HEK293 (cell line): Measurements from ENCODE around the gene PARD3B.

Experiments used
- CTCF ChIA-PET: fragments of 350-600 bp; formaldehyde crosslinking; extraction: SDS; loops from one replicate; lab custom pipeline; 2021; ENCODE audit warnings: antibody characterized with exemption; lab: Yijun Ruan, JAX
- POLR2A ChIA-PET: fragments of 300-600 bp; formaldehyde crosslinking; extraction: SDS; loops from one replicate; lab custom pipeline; 2020; ENCODE audit warnings: antibody characterized with exemption, inconsistent platforms; lab: Yijun Ruan, JAX
- H3K27ac ChIP-seq: fragments of 200-500 bp; sonication (Bioruptor generic); 2 replicates; pipeline ENCODE4 v1.5.1; 2014; ENCODE audit warnings: low read depth, low read length, control low read depth, inconsistent platforms; ENCODE audit errors: extremely low read depth
- H3K36me3 ChIP-seq, 2 experiments: fragments of 200-500 bp in 1 of 2; sonication (Bioruptor generic) in 1 of 2; 1 replicate in 1 of 2; 2 replicates in 1 of 2; pipeline ENCODE4 v1.5.1; 2014 to 2017; ENCODE audit warnings: inconsistent platforms in 2 of 2, low read length in 2 of 2; ENCODE audit not compliant: control insufficient read depth in 2 of 2, insufficient read depth in 1 of 2
- H3K4me1 ChIP-seq: fragments of 200-500 bp; sonication (Bioruptor generic); 2 replicates; pipeline ENCODE4 v1.5.1; 2014; ENCODE audit warnings: mild to moderate bottlenecking, low read length, inconsistent platforms; ENCODE audit not compliant: control insufficient read depth, insufficient read depth
- H3K4me3 ChIP-seq: 2 replicates; pipeline ENCODE4 v1.5.1; 2011; ENCODE audit warnings: low read depth, mild to moderate bottlenecking, control low read depth, low read length, moderate library complexity
- H3K9me3 ChIP-seq: fragments of 200-500 bp; sonication (Bioruptor generic); 2 replicates; pipeline ENCODE4 v1.5.1; 2014; ENCODE audit warnings: low read depth, low read length, inconsistent platforms; ENCODE audit not compliant: control insufficient read depth, insufficient read depth
- GLIS1 ChIP-seq: fragments of 450-650 bp; formaldehyde crosslinking; IDR thresholded peaks from 2 replicates; pipeline ENCODE4 v1.5.1; 2016; ENCODE audit warnings: missing biosample characterization, missing genetic modification characterization
- KLF17 ChIP-seq: fragments of 450-650 bp; formaldehyde crosslinking; IDR thresholded peaks from 2 replicates; pipeline ENCODE4 v1.5.1; 2016; ENCODE audit warnings: missing biosample characterization, missing genetic modification characterization
- PRDM6 ChIP-seq: fragments of 450-650 bp; formaldehyde crosslinking; IDR thresholded peaks from 2 replicates; pipeline ENCODE4 v1.5.1; 2017; ENCODE audit warnings: missing biosample characterization, missing genetic modification characterization
- REPIN1 ChIP-seq: fragments of 450-650 bp; formaldehyde crosslinking; IDR thresholded peaks from 2 replicates; pipeline ENCODE4 v1.5.1; 2017; ENCODE audit warnings: missing biosample characterization, missing genetic modification characterization, low read depth
- REST ChIP-seq: fragments of 450-650 bp; formaldehyde crosslinking; IDR thresholded peaks from 2 replicates; pipeline ENCODE4 v1.5.1; 2016; ENCODE audit warnings: missing biosample characterization, missing genetic modification characterization
- ZFP37 ChIP-seq: fragments of 450-650 bp; formaldehyde crosslinking; IDR thresholded peaks from 2 replicates; pipeline ENCODE4 v1.5.1; 2016; ENCODE audit warnings: missing biosample characterization, missing genetic modification characterization
- ZNF121 ChIP-seq: fragments of 450-650 bp; formaldehyde crosslinking; IDR thresholded peaks from 2 replicates; pipeline ENCODE4 v1.5.1; 2016; ENCODE audit warnings: missing biosample characterization, missing genetic modification characterization
- ZNF157 ChIP-seq: fragments of 450-650 bp; formaldehyde crosslinking; IDR thresholded peaks from 2 replicates; pipeline ENCODE4 v1.5.1; 2016; ENCODE audit warnings: missing biosample characterization, missing genetic modification characterization
- ZNF174 ChIP-seq: fragments of 450-650 bp; formaldehyde crosslinking; IDR thresholded peaks from 2 replicates; pipeline ENCODE4 v1.5.0; 2017; ENCODE audit warnings: missing biosample characterization, mild to moderate bottlenecking, missing genetic modification characterization
- ZNF211 ChIP-seq: fragments of 450-650 bp; formaldehyde crosslinking; IDR thresholded peaks from 2 replicates; pipeline ENCODE4 v1.5.1; 2016; ENCODE audit warnings: low read depth, missing biosample characterization, missing genetic modification characterization
- ZNF280C ChIP-seq: fragments of 450-650 bp; formaldehyde crosslinking; IDR thresholded peaks from 2 replicates; pipeline ENCODE4 v1.5.1; 2016; ENCODE audit warnings: missing biosample characterization, missing genetic modification characterization
- ZNF404 ChIP-seq: fragments of 450-650 bp; formaldehyde crosslinking; IDR thresholded peaks from 2 replicates; pipeline ENCODE4 v1.5.1; 2017; ENCODE audit warnings: missing biosample characterization, missing genetic modification characterization
- ZNF555 ChIP-seq: fragments of 450-650 bp; formaldehyde crosslinking; conservative IDR thresholded peaks from 2 replicates; pipeline ENCODE4 v1.5.1; 2017; ENCODE audit warnings: missing biosample characterization, mild to moderate bottlenecking, missing genetic modification characterization, inconsistent platforms
- ZNF600 ChIP-seq: fragments of 450-650 bp; formaldehyde crosslinking; IDR thresholded peaks from 2 replicates; pipeline ENCODE4 v1.5.1; 2016; ENCODE audit warnings: missing biosample characterization, missing genetic modification characterization
- TF ChIP-seq, protein P1 (sequence below): fragments of 450-650 bp; formaldehyde crosslinking; IDR thresholded peaks from 2 replicates; pipeline ENCODE4 v1.5.1; 2016; ENCODE audit warnings: missing biosample characterization, missing genetic modification characterization

The PARD3B gene

GRCh38 chr2:205171261-205171940, 626.1 kb downstream of the PARD3B start (continued):
- no peak for TF ChIP-seq GLIS1 (tag by site-specific recombination)

GRCh38 chr2:205175831-205176230, 630.6 kb downstream of the PARD3B start:
- no peaks in the 10 kb centered on the region for H3K4me1 ChIP-seq
- POLR2A ChIA-PET = no interaction called here

DNA sequence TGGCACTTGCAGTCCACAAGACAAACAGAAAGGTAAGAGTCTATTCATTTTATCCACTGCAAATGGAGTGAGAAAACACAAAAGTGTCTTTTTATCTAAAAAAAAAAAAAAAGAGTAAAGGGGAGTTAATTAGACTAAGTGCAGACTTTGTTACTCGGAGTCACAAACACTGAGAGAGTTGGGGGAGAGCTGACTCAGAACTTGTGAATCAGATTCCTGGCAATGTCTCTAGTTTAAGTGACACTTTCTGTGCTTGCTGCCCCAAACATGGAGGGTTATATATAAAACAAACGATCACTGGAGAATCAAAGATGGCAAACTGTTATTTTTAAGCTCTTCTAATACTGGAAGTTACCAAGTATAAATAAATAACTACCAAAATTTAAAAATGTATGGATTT, 631.3 kb downstream of the PARD3B start:
- Histone ChIP-seq H3K36me3 (no peaks in the 10 kb centered on the region), H3K9me3 (no peaks in the 10 kb centered on the region), H3K4me3 (no peak overlapping the region), H3K27ac (no peak overlapping the region), H3K4me1 (no peaks in the 10 kb centered on the region; the same call in 1 of the 2 replicates)
- ChIA-PET POLR2A (no interaction called here), CTCF (no interaction called here)
- TF ChIP-seq ZNF174 (no peak), ZNF280C (tag by site-specific recombination) (no peak), REST (tag by site-specific recombination) (no peak), ZNF555 (tag by site-specific recombination) (no peak), ZNF404 (tag by site-specific recombination) (no peak), REPIN1 (no peak), PRDM6 (no peak), ZNF211 (tag by site-specific recombination) (no peak), ZNF121 (no peak), ZFP37 (no peak), ZNF600 (no peak), KLF17 (tag by site-specific recombination) (no peak), ZNF157 (tag by site-specific recombination) (no peak)
- TF ChIP-seq, protein P1, sequence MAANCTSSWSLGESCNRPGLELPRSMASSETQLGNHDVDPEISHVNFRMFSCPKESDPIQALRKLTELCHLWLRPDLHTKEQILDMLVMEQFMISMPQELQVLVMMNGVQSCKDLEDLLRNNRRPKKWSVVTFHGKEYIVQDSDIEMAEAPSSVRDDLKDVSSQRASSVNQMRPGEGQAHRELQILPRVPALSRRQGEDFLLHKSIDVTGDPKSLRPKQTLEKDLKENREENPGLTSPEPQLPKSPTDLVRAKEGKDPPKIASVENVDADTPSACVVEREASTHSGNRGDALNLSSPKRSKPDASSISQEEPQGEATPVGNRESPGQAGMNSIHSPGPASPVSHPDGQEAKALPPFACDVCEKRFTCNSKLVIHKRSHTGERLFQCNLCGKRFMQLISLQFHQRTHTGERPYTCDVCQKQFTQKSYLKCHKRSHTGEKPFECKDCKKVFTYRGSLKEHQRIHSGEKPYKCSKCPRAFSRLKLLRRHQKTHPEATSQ (tag by site-specific recombination) = no peak

More at GRCh38 chr2:205175831-205176230, 630.6 kb downstream of the PARD3B start:
- CTCF ChIA-PET = no interaction called here
- Histone ChIP-seq H3K27ac (no peak overlapping the region), H3K36me3 (no peaks in the 10 kb centered on the region), H3K9me3 (no peaks in the 10 kb centered on the region), H3K4me3 (no peak overlapping the region)
- no peak for TF ChIP-seq REPIN1
- TF ChIP-seq, all 188 proteins: peak for 0
